GM11168 (cell line): ENCODE results near the gene LRRC51.

Experiments used
- in situ Hi-C: fragments of 300-500 bp; cut with MboI; formaldehyde crosslinking; loops from one replicate; pipeline ENCODE4 v1.12.0; 2022; ENCODE audit warnings: low sequenced_read_pairs; ENCODE audit not compliant: unreplicated experiment

Gene LRRC51

DNA sequence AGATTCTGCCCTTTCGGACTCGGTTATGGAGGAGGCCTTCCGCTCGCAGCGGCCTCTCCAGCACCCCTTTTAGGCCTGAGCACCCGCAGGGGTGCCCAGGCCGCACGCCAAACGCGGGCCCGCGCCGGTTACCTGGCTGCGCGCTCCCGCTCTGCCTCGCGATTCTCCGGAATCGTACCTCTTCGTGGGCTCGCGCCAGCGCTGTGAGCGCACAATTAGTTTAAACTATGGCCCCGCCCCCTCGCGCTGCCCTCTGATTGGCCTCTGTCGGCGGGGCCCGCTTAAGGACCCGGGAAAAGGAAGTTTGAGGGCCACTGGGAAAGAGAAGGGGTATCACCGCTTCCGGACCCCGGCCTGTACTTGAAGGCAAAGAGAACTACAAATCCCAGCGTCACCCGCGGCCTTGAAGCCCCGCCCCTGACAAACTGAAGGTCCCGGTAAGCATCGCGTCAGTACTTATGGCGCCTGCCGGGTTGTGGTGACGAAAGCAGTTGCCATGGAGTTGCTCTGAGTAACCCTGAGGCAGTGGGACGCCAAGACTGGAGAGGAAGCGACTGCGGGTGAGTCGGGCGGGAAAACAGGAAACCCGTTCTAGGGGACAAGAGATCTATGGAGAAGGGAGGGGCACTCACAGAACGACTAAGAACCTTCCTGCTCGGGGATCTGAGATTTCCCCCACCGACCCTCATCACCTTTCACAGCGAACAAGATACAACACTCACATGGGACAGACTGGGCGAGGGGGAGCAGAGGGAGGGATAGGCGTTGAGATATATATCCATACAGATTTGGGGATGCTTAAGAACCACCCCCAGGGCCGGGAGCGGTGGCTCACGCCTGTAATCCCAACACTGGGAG lies at the start of gene LRRC51, which contains the start of gene NUMA1:
LRRC51 (plus strand) TSS at position 525 of the 858 bp plus-strand sequence. CDS start 8,234 bp downstream, outside the sequence.
NUMA1 (minus strand) TSS at position 217 of the 858 bp plus-strand sequence. CDS start 44,599 bp downstream, outside the sequence.
- in situ Hi-C loops = no loop called here

DNA sequence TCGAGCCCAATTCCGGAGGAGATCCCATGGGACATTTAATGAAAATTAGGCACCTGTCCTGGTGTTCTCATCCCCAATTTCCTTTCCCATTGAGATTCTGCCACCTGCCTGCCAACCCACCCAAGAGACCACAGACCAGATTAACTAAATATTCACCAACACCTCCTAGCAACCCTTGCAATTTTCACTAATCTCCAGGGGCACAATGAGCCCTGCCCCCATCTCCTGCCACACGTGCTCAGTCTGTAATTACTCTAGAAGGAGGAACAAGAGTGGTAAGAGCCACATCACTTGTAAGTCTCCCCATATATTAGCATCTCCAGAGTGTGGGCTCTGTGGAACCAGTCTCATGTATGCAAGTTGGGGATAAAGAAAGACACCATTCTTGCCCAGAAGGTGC lies 44.0 kb upstream of the LRRC51 start:
- in situ Hi-C loops = no loop called here

- in situ Hi-C loops = no loop called here
These were observed 42.9 kb upstream of the LRRC51 start for GRCh38 chr11:72037554-72038311.

GRCh38 chr11:72038491-72038890 lies 42.2 kb upstream of the LRRC51 start:
- in situ Hi-C loops = no loop called here

GRCh38 chr11:72039031-72039855 lies 41.4 kb upstream of the LRRC51 start:
- in situ Hi-C loops = no loop called here

GRCh38 chr11:72039856-72040401 lies 40.7 kb upstream of the LRRC51 start:
- in situ Hi-C loops = no loop called here

DNA sequence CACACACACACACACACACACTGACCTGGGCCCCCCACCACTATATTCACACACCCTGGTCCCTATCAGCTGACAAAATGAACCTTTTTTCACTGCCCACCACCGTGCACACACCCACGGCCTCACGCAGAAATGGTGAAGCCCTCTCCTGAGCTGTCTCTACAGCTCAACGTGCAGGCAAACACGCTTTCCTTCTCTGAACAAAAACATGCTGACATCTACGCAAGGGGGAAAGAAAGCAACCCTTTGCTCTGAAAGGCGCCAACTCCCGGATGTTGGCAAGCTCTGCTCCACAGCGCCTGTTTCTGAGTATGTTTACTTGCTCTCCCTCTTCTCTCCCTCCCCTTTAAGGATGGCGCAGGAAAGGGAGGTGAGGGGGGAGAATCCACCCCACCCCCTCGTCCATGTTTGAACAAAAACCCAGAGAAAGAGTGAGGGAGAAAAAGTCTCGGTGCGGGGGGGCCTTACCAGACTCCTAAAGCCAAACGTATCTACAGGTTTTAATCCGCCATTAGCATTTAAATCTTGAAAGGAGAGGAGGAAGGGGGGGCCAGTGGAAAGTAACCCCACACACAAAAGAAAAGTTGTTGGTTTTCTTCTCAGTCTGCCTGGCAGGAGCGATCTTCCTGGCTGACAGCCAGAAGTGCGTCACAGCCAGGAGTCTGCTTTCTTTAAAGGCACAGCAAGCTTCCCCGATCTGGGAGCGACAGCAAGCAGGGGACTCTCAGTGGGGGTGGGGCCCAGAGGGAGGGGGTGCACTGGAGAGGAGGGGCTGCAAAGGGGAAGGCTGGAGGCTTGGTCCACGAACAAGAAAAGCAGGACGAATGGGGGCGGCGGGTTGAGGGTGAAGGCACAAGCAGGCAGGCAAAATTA lies 39.9 kb upstream of the LRRC51 start:
- in situ Hi-C loops = no loop called here

- in situ Hi-C loops = no loop called here
These were observed 39.1 kb upstream of the LRRC51 start for GRCh38 chr11:72041364-72042063.

DNA sequence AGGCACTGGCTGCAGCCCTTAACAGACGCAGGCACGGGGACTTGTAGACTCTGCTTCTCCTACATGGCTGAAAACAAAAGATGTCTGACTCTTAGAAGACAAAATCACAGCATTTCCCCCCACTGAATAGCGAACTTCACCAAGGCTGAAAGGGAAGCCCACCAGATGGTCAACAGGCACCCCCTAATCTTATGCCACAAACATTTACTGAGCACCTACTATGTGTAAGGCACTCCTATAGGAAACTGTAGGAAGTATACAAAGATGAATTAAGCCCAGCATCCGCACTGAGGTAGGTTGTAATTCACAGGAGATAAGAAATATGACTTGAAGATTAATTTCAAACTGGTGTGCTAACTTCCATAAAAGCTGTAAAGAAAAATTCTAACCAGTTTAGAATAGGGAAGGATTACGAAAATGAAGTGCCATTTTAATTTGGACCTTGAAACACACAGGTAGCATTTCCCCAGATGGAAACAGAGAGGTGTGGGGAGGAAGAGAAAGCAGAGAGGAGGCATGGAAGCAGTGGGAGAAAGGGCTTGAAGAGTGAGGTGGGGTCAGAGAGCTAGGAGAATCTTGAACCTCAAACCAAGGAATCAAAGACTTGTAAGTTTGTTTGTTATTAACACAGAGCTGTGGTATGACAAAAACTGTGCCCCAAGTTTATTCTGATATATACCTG lies 38.4 kb upstream of the LRRC51 start:
- in situ Hi-C loops = no loop called here

GRCh38 chr11:72045849-72046248 lies 34.8 kb upstream of the LRRC51 start:
- in situ Hi-C loops = no loop called here

DNA sequence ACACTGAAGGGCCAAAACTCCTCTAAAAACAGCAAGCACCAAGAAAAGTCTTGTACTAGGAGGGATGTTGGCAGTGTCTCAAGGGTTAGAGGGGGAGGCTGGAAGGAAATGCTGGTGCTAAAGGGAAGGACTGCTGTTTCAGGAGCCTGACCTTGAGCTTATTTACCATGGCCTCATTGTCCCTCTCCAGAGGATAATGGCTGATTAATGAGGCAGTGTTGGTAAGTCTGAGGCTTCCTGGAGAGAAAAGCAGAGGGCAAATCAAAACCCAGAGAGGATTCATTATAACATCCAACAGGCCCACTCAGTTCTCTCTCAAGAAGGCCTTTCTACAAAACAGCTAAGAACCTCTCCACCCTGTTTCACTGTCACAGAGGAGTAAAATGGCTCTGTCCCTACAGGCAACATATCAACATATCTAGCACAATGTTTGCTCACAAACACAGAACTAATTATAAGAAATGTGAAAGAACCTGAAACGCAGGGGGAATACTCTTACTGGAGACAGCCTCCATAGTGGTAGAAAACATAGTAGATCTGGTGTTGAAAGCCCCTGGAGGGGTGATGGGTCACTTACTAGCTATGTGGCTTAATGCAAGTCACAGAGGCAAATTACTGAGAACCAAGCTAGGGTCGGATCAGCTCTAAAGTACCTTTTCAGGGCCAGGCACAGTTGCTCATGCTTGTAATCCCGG lies 31.7 kb upstream of the LRRC51 start:
- in situ Hi-C loops = no loop called here

- in situ Hi-C loops = no loop called here
These were observed 22.1 kb upstream of the LRRC51 start for GRCh38 chr11:72058416-72059034.

GRCh38 chr11:72061739-72062396 lies 18.8 kb upstream of the LRRC51 start:
- in situ Hi-C loops = no loop called here

DNA sequence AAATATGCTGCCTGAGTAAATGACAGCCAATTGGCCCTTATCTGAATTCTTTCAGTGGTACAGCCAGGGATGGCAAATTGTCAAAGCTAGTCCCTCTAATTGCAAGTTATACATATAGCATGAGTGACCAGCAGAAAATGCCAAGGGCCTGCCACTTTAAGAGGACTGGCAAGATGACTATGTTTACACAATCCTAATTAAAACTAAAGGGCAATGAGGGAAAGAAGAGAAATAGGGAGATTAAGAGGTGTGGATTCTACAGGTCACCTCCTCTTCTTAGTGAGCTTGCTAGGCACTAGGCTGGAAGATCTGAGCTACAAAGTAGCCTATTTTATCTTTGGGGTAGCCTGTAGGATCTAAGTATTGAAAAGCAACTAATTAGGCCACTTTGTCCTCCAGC lies 13.8 kb upstream of the LRRC51 start:
- in situ Hi-C loops = no loop called here

DNA sequence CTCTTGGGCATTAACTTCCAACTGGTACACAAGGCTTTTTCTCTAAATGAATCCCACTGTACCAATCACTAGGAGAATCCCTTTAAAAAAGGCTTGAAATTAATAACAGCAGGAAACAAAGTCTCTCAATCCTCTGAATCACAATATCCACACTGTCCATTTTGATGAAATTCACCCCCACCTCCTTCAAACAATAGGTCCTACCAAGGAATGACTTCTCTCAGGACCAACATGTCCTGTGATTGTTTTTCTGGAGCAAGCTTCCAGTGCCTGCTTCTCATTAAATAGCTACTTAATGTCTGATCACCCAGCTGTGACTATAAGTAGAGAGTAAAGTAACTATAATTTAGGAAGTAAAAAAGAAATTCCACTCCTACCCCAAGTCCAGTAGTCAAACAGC lies 13.4 kb upstream of the LRRC51 start:
- in situ Hi-C loops = no loop called here

DNA sequence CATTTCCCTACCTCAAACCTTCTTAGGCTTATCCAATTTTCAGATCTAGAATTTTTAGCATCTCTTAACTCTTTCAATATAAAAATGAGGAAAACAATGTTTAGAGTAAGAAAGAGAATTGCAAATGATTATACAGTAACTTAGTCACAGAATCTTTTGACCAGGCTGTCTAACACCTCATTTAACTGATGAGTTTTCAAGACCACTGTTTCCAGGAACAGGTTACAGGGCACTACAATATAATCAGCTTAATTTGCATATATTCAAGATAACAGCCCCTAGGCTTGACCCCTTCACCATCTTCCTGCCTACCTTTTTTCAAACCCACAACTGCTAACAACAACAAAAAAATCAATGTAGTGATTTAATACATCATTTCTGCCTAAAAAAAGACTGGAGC lies 13.0 kb upstream of the LRRC51 start:
- in situ Hi-C loops = no loop called here

DNA sequence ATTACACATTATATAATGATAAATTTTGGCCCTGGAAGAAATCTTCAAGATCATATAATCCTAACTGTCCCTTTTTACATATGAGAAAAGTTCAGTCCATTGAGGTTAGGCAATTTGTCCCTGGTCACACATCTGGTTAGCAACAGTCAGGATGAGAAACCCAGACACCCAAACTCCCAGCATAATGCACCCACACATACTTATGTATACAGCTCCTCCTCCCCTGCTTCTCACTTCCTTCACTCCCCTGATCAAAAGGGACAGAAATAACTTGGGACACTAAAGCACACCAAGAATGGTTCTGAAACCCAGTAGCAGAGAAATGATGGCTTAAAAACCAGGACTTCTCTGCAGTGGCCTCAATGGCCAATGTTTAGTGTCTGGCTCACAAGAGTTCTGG lies 11.4 kb upstream of the LRRC51 start:
- in situ Hi-C loops = no loop called here
